Kasumi-1 (cell line): ENCODE results near the gene TMEM115.
A peak's percentile ranks its signal among the peaks of the same experiment; 100 is the strongest.

Experiments
- DNase-seq, 2 experiments: peaks; one replicate each; lab custom pipeline; 2025; lab: John Stamatoyannopoulos, UW

TMEM115 gene

DNA sequence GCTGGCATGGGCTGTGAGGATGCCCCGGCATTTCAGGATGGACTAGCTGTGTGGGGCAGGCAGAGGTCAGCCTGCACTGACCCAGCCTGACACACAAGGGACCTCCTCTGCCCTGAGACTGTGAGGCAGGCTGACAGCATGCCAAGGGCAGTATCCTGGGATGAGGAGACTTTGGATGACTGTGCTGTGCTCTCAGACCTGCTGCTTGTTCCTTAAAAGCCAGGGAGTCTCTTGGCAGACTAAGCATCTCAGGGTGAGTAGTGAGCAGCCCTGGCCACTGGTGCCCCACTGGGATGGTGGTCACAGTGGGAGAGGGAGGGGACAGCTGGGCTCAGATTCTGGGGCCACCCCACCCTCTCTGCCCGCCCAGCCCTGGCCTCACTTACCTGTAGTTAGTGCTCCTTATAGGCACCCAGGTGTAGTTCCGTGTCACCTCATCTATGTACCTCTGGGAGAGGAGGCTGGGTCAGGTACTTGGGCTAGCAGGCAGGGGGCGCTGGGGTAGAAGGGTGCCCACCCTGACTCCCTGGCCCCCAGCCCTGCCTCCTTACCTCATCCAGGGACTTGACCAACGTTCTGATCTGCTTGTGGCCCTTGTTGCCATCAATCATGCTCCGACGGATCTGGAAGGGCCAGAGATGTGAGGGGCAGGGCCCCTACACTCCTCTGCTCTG, 16.1 kb upstream of the TMEM115 start:
- no peak for DNase-seq

DNA sequence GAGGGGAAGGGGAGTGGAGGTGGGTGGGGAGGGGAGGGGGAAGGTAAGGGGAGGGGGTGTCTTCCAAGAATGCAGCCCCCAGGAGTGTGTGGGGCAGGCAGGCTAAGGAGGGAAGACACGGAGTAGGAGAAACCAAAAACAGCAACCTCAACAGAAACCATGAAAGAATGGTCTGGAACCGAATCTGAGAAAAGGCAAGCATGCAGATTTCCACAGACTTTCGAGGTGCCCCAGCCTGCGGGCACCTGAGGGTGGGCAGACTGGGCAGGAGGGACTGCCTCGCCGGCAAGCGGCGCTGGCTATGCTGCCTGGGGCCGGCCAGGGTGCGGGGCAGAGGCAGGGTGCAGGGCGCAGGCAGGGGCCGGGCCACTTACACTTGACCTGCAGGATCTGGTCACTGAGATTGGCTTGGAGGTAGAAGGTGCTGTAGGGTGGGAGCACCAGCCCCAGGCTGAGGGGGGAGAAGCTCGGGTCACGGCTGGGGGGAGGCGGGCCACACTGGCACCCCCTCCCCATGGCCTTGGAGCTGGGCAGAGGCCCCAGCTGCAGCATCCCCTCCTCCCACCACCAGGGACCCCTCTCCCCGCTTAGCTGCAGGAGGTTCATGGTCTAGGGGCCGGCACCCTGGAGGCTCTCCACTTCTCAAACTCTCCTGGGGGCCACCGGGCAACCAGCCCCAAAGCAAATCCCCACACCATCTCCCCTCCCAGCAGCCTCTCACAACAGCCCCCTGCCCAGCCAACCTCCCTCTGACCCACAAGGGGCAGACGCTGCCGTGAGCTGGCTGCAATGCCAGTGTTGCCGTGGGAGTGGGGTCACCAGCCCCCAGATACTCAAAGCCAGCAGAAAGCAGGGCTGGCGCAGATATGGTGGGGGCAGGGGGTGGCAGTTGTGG, 15.3 kb upstream of the TMEM115 start:
- DNase-seq, result no peak

DNA sequence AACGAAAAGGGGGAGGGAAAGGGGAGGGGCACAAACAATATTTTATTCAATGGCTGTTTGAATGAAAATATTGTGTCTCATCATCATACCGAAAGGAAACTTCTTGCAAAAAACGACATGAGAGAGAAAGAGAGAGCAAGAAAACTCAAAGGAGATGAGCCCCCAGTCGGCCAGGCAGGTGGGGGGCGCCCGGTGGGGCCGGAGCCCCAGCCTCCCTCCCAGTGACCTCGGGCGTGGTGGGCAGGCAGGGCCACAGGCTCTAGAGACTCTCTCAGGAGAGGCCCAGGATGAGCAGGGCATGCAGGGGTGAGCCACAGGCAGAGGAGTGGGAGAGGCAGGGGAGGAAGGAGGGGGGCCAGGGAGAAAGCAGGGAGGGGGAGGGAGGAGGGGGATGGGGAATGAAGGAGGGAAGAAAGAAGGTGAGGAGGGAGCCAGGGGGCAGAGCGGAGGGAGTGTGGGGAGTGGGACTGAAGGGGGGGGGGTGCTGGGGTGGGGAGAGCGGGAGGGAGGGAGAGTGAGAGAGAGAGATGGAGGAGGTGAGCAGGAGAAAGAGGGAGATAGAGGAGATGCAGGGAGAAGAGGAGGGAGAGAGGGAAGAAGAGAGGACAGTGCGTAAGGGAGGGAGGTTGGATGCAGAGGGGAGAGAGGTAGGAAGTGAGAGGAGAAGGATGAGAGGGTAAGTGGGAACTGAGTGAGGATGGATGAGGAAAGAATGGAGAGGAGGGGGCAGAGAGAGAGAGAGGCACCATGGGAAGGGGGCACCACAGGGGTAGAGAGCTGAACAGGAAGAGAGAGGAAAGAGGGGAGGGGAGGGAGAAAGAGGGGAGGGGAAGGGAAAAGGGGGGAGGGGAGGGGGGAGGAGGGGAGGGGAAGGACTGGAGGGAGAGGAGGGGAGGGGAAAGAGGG, 14.1 kb upstream of the TMEM115 start:
- no peak for DNase-seq

DNA sequence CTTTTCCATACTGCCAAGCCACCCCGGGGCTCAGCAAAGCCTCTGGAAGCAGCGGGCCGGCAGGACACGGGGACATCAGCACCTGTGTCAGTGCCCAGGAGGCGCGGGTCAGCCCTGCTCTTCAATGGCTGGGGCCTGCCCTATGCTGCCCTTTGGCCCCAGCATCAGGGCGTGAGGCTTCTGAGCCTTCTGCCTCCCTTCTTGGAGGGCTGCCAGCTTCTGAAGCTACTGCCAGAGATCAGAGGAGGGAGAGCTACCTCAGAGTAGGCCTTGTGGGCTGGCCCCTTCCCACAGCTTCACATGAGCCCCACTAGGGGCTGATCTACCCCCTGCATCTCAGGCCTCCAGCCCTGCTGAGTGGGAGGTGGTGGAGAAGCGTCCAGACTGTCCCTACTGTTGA, 13.0 kb upstream of the TMEM115 start:
- DNase-seq, result no peak

GRCh38 chr3:50371133-50371685, 11.9 kb upstream of the TMEM115 start:
- DNase-seq, result no peak

- peak; percentile 46 to 61 for DNase-seq
Observed at GRCh38 chr3:50370594-50370993, 11.3 kb upstream of the TMEM115 start.

GRCh38 chr3:50369012-50369670, 9.8 kb upstream of the TMEM115 start:
- DNase-seq, result no peak

GRCh38 chr3:50365842-50366220, 6.5 kb upstream of the TMEM115 start:
- no peak for DNase-seq

- DNase-seq, result no peak
Observed at GRCh38 chr3:50365080-50365841, 5.9 kb upstream of the TMEM115 start.

- DNase-seq, result no peak
Observed at GRCh38 chr3:50364573-50365079, 5.3 kb upstream of the TMEM115 start.

DNA sequence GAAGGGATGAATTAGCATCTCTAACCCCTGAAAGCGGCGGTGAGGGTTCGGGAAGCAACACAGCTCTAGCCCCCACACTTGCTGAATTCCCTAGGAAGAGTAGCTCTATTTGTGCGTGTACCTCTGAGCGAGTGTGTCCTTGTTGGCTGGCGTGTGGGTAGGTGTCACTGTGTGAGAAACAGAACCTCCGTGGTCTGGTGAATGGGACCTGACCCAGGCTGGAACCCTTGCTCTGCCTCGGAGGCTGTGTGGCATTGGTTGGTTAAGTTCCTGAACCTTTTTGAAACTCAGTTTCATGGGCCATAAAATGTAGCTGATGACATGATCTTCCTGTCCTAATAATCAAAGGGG, 414 bp upstream of the TMEM115 start:
- no peak for DNase-seq

GRCh38 chr3:50358355-50358910, 888 bp downstream of the TMEM115 start:
- no peak for DNase-seq

DNA sequence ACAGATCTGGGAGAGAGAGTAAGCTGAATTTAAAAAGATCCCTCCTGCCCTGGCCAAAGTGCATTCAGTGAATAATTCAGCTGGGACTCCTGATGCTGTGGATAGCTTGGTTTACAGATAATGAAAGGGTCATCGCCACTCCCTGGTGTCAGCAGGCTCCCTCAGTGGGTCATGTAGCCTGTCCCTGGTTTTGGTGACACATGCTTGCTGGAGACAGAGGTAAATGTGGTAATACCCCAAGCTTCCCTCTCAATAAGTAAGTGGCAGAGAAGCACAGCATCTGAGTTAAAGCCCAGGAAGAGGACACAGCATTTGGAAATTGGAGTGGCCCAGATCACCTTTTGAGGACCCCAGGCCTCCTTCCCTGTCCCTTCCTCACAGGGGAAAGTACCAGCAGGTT, 1.8 kb downstream of the TMEM115 start:
- no peak for DNase-seq

DNA sequence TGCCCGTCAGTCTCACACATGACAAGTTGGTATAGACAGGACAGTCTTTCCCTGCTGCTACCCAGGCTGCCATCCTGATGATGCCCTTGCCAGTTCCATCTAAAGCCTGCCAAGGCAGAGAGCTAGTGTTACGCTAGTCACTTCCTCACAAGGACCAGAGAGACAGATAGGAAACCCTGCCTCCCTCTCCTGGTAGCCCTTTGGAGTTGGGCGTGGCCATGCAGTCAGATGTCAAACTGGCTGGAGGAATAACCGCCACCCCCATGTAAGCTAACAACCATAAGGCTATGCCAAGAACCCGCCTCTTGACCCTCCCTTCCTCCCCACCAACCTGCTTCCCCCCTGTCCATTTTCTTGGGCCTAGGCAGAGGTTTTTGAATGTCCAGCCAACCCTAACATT, 2.8 kb downstream of the TMEM115 start:
- no peak for DNase-seq

DNA sequence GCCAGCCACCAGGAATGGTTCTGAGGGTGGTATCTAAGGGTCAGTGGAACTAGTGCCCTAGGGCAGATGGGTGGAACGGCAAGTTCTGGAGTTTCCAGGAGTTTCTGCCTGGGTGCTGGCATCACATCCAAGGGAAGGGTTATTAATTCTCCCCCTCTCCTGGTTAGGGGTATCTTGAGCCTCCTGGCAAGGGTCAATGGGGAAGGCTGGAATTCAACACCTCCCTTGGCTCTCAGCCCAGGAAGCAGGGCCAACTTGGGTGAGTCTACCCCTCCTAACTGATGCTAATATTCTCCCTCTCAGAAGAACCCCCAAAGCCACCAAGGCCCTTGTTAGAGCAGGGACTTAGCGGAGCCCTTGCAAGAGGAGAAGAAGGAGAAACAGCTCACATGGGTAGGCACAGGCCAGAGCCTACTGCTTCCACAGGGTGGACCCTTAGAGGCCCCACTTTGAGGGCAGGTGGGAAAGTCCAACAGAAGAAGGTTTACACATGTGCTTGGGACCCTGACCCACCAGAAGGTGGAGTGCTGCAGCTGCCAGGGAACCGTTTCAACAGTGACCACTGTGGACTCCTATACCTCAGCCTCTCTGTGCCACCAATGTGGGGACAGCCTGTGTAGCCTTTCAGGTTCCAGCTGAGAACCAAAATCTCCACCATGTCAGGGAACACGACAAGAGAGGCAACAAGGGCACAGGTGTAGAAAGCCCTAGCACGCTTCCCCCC, 3.3 kb downstream of the TMEM115 start:
- no peak for DNase-seq

DNA sequence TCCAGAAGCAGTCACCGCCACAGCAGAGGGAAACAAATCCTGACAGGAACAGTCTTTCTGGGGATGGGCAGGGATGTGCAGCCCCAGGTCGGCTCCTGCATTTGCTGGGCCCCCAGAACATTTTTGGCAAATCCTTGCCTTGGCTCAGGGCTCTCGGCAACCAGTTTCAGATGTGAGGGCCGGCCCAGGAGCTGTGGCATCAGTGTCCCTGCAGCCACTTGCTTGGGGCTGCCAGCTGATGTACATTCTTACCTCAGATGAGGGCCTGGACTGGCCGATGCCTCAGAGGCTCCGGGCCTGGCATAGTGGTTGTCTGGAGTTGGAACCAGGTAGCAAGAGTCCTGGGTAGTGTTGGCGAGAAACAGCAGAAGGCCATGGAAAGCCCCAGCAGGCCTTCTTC, 4.5 kb downstream of the TMEM115 start:
- no peak for DNase-seq

DNA sequence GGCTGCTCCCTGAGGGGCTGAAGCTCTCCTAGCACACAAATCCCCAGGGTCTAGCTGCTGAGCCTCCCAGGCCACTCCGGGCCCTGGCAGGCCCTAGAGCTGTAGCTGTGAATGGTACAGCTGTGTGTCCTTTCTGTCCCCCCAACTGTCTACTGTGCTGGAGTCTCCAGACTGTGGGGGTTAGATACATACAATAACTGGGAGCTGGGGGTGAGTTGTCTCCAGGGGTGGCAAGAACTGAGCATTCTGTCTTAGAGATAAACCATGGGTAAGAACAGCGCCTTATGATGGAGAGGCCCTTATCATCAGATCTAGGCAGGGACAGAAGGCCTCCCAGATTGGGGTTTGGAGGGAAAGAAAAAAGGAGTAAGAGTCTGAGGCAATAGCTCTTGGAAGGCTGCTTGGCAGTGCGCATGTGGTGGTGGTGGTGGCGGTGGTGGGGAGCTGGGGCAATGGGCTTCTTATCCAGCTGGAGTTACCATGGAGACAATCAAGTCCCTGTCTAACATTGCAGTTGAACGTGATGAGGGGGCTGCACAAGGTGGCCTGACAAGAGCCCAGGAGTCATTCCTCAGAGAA, 5.0 kb downstream of the TMEM115 start:
- no peak for DNase-seq

DNA sequence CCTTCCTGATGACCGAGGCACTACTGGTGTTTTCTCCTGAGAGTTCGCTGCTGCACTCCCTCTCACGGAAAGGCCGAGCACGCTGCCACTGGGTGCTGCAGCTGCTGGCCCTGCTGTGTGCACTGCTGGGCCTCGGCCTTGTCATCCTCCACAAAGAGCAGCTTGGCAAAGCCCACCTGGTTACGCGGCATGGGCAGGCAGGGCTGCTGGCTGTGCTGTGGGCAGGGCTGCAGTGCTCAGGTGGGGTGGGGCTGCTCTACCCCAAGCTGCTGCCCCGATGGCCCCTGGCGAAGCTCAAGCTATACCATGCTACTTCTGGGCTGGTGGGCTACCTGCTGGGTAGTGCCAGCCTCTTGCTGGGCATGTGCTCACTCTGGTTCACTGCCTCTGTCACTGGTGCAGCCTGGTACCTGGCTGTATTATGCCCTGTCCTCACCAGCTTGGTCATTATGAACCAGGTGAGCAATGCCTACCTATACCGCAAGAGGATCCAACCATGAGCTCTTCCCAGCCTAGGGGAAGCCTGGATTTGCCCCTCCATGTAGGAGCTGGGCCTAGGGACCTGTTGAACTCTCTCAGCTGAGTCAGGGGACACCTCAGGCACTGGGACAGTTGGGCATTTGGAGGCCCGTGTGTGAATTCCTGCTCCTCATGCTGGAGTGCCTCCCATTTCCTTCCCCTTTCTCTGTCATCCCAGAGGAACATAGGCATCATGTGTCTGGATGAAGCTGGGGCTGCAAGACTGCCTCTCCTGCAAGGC, 5.9 kb downstream of the TMEM115 start:
- no peak for DNase-seq

DNA sequence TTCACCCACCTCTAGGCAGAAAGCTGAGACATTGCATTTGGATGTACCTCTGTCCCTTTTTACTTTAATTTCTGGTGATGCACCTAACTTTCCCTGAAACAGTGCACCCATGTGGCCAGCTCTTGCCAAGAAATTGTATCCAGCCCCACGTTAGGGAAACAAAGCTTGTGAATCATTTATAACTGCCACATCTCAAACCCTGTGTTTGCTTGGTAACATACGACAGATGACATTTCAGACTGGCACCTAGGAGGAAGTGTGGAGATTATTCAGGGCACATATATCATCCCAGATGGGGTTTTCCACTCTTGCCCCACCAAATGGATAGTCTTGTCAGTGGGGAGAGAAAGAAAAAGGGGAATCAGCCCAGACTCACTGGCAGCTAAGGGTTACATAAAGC, 6.5 kb downstream of the TMEM115 start:
- peak; percentile 37 to 52 for DNase-seq
